GM18907 (cell line): Measurements from ENCODE around the gene ZNF787.
"Not testable (repeated sequence)": the region's sequence is repeated elsewhere in the genome, so short reads cannot be mapped to it uniquely, and the experiment has no call there.

Experiments used
- ATAC-seq: cut with Tn5 transposase; IDR thresholded peaks from one replicate; pipeline ENCODE4 v1.9.1; 2021; ENCODE audit warnings: mild to moderate bottlenecking, moderate library complexity; ENCODE audit not compliant: unreplicated experiment

The ZNF787 gene

DNA sequence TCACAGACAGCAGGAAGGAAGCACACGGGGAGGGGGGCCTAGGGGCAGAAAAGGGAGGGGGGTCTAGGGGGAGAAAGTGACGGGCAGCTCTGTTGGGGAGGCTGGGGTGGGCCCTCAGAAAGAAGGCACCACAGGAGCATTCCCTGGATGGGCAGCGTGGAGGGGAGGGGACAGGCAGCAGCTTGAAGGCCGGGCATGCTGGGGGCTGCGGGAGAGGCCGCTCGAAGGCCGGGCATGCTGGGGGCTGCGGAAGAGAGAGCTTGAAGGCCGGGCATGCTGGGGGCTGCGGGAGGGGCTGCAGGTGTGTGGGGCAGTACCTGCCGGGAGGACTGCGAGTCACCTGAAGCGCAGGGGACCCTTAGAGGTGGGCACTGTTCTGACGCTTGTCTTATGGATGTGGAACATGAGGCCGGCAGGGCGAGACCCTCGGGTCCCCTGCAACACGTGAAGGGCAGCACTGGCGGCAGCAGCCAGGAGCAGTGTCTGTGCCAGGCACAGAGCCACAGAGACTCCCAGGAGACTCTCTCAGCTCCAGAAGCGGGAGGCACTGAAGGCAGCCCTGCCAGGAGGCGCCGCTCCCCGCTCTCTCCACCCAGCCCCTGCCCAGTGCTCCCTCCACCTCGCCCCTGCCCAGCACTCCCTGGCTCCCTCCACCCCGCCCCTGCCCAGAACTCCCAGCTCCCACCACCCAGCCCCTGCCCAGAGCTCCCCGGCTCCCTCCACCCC is 13.3 kb downstream of the ZNF787 start:
- no peak for ATAC-seq

DNA sequence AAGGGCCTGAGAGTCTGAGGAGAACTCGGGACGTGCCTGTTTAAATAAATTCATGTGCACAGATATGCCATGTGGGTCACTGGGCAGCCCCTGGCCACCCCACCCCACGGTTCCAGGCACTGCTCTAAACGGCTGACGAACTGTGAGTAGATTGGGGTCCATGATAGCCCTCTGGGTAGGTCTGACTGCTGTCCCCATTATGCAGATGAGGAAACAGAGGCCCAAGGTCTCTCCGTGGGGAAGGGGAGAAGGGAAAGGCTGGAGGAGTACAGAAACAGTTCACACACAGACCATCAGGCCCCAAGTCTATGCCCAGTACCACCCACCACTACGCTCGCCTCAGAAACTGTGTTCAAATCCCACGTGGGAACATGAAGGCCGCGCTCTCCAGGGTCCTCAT is 14.1 kb downstream of the ZNF787 start:
- ATAC-seq, result no peak

DNA sequence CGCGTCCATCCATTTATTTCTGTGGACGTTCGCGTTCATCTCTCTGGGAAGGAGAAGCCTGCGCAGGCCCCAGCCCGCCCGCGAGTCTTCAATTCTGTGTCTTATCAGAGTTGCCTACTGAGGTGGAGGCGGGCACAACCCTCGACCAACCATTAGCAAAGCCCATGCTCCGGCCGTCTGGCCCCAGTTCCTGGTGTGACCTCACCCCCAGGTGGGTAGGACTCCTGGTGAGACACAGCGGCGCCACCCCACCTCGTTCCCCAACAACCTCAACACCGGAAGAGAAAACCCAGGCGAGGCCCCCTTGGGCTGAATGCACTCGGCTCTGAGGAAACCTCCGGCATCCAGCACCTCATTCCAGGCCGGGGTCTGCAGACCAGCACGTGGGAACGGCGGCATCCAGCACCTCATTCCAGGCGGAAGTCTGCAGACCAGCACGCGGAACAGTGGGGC is 14.7 kb downstream of the ZNF787 start:
- no peak for ATAC-seq

DNA sequence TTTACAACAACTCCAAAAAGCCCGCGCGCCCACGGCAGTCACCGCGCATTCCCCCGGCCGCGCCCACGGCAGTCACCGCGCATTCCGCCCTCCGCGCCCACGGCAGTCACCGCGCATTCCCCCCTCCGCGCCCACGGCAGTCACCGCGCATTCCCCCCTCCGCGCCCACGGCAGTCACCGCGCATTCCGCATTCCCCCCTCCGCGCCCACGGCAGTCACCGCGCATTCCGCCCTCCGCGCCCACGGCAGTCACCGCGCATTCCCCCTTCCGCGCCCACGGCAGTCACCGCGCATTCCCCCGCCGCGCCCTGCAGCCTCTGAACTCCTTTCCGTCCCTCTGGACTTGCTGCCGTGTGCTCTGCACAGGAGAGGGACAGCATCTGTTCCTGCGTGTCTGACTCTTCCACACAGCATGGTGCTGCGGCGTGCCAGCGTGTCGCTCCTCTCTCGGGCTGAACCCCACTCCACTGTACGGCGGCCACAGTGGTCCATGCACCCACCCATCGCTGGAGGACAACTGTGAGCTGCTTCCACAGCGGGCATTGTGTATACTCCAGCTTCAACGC is 15.2 kb downstream of the ZNF787 start:
- ATAC-seq, result not testable (repeated sequence)

DNA sequence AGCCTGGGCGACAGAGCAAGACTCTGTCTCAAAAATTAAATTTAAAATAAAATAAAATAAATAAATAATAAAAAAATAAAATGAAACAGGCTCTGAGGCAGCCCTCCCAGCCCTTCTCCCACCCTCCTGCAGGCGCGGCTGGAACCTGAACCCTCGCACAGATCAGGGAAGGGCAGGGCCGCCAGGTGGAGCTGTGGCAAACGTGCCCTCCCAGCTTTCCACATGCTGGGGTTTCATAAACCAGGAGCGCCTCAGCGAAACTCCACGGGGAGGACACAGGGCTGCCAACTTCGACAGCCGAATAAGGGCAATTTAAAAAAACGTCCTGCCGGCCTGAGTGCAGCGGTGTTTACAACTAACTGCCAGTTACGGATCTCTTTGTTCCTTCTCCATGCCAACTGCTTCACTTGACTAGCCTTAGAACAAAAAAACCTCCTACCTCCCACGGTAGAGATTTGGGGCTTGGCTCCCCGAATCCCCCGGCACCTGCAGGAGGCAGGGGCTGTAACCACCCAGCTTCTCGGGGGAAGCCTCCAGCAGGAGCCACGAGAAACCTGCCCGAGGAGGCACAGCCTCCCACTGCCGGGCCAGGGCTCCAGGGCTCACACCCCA is 15.9 kb downstream of the ZNF787 start:
- ATAC-seq, result no peak

DNA sequence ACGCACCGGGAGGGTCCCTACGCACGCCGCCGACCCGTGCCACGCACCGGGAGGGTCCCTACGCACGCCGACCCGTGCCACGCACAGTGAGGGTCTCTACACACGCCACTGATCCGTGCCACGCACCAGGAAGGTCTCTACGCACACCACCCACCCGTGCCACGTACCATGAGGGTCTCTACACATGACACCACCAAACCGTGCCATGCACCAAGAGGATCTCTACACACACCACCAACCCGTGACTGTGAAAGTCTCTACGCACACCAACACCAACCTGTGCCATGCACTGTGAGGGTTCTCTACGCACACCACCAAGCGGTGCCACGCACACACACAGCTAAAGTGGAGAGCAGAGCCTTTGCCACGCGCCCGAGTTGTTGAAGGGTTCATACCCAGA is 16.7 kb downstream of the ZNF787 start:
- no peak for ATAC-seq

DNA sequence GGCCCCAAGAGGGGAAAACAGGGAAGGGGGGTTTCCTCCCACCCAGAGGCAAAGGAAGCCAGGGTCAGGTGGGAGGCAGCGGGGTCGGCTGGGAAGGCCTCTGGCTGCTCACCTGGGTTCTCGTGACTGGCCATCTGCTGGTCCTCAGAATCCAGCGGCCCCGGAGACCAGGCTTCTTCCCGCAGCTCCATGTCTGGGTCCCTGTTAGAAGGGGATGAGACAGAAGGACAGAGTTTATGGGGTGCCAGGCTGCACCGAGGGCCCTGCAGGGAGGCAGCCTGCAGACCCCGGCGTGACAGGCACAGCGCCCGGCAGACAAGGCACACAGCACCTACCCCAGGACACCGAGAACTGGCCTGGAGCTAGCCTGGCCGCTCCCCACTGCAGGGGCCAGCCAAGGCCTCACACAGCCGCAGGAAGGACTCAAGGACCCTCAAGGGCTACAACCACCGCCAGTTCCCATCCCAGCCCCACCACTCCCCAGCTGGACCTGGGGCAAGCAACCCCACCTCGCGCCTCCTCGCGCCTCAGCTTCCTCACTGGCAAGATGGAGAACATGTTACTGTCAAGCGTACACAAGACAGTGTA is 18.0 kb downstream of the ZNF787 start:
- no peak for ATAC-seq

DNA sequence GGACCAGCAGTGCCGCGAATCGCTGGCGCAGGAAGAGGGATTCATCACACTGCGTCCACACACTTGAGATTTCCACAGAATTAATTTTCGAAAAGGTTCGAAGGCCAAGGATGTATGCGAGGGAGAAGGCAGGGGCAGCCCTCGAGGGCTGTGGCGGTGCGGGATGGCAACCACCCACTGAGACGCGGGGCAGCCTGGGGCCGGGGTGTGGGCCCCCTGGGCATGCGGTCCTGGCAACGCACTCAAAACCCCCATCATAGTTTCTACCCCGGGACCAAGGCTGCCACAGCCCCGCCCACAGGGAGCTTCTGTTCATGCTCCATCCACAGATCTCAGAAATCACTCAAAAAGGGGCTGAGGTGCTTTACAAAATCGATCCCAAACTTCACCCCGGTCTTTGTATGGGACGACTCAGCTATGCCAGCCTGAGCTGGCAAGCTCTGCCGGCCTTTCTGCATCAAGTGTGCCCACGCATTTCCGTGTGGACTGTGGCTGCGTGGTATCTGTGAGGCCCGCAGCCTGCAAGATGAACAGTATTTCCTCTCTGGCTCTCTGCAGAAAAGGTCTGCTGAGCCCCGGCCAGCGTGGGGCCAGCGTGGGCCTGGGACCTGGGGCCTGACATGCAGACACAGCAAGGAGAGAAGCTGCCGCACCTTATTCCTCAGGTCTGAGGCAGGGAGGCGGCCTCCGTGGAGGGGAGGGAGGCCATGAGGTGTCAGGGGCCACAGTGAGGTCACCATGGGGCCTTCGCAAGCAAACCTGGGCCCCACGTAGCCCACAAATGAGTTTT is 19.2 kb downstream of the ZNF787 start:
- ATAC-seq, result no peak

DNA sequence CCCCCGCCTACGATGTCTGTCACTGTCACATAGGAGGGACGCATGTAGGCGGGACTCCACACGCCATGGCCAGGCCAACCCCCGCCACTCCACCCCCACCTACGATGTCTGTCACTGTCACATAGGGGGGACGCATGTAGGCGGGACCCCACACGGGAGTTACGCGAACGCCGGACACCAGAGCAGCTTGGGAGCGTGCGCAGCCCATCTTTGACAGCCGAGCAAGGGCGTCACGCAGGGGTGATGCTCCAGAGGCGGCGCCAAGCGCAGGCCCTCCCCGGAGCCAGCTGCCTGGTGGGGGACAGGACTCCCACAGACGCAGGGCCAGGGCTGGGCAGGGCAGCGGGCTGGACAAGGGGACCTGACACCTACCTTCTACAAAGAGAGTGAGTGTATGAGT is 20.0 kb downstream of the ZNF787 start:
- ATAC-seq, result no peak

DNA sequence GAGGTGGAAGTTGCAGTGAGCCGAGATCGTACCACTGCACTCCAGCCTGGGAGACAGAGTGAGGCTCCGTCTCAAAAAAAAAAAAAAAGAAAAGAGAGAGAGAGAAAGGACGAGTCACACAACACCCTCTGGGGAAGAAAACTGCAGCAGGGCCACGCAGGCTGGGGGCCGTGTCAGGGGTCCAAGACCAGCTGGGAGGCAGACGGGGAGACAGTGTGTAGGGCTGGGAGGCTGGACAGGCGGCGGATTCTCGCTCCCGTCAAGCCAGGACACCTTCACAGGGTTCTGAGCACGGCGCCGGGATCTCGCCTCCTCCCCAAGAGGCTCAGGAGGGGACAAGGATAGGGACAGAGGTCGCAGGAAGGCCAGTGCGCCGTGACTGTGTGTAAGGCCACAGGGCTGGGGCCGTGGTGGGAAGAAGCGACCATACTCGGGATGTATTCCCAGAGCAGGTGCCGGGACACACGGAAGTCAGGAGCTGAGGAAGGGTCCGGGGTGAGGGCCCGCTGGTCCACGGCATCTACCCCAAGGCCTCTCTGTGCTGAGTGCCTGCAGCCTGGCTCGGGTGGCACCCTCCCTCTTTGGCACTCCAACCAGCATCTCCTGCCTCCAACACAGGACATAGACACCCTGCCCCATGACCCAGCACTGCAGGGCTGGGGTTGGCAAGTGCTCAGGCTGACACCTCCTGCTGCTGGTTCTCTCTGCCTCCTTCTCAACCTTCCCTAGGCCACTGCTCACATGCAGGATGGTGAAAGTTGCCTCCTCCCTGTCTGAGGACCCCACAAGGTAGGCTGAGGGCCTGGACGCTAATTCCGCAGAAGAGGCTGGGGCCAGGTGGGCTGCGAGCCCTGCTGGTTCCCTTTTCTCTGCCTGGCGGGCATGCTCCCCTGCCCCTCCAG is 21.2 kb downstream of the ZNF787 start:
- no peak for ATAC-seq

DNA sequence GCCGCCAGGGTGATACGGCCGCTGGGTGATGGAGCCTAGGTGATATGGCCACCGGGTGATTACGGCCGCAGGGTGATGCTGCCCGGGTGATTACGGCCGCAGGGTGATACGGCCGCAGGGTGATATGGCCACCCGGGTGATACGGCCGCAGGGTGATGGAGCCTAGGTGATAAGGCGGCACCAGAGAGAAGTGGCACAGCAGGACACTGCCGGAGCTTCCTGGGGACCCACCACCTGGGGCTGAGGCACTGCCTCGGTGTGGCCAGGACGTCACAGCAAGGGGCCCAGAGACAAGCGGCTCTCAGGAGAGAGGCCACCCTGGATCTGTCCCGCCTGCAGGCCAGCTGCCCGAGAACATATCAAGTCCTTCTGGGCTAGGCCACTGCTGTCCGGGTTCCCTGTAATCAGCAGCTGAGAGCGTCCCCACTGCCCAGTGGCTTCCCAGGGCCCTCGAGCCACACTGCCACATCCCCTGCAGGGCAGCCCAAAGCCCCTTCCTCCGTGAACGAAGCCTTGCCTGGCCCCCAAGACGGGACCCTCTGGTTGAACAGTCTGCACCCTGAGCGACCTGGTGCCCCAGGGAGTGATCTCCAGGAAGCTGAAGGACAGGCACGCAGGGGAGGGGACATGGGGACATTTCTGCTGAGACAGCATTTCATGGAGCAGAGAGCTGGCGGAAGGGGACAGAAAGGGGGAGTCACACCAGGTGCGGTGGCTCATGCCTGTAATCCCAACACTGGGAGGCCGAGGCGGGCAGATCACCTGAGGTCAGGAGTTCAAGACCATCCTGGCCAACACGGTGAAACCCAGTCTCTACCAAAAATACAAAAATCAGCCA is 22.1 kb downstream of the ZNF787 start:
- no peak for ATAC-seq

DNA sequence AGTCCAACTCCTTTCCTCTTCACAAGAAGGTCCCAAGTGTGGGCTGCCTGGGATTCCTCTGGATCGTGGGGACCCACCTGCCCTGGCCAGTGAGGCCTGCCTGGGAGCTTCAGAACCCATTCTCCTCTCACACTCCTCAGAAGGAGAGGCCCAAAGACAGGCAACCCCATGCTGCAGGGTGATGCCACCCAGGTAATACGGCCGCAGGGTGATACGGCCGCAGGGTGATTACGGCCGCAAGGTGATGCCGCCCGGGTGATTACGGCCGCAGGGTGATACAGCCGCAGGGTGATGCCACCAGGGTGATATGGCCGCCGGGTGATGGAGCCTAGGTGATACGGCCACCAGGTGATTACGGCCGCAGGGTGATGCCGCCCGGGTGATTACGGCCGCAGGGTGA is 22.9 kb downstream of the ZNF787 start:
- ATAC-seq, result not testable (repeated sequence)

DNA sequence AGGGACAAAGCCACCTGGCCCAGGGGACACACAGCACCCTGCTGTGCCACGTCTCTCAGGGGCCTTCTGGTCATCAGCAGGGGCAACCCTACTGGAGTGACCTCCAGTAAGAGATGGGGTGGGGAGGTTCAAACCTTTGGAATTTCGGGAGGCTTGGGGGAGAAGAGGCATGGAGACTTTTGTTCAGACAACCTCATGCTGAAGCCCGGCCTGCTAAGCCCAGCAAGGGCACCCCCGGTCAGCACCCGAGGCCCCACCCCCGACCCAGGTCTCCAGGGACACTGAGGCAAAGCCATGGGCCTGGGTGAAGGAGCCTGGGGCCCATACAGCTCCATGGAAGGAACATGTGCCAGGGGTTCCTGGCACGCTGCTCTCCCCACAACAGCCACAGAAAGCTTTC is 23.3 kb downstream of the ZNF787 start:
- no peak for ATAC-seq

DNA sequence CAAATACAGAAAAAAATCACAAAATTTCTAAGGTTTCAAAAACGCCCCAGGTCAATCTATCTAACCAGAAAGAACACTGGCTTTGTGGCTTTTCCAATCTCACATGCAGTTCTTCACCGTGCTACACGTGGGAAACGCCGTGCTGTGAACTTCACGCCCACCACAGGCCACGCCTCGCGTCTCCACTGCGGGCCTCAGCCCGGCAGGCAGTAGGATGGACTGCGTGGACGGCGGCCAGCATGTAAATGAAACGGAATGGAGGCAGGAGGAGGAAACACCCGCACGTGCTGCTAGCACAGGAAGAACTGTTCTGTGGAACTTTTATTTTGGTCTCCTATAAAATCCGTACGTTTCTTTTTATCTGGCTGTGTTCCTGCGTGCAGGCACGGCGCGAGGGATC is 23.8 kb downstream of the ZNF787 start:
- ATAC-seq, result no peak

DNA sequence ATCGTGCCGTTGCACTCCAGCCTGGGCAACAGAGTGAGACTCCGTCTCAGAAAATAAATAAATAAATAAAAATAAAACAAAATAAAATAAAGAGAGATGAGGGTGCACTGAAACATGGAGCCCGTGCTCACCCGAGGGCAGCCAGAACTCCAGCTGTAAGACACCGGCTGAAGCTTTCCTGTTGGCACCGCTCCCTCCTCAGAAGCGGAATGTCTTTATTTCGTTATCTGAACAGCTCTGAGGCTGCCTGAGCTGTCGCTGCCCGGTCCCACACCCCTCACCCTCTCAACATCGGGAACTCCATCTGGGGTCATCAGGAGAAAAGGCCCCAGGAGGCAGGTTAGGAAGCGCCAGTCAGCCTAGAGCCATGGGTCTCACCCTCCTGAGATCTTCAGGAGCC is 24.4 kb downstream of the ZNF787 start:
- ATAC-seq, result no peak

DNA sequence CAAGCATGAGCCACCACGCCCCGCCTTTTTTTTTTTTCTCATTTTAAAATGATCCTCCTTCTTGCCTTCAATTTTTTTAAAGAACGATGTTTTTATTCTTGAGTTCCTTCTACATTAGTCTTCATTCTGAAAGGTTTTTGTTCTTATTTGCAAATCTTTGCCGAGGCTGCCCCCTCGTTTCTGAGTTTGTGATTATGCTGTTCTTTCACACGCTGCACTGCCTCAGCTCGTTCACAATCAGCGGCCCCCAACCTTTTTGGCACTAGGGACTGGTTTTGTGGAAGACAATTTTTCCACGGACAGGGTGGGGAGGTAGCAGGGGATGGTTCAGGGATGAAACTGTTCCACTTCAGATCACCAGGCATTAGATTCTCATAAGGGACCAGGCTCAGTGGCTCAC is 26.6 kb downstream of the ZNF787 start:
- ATAC-seq, result no peak

DNA sequence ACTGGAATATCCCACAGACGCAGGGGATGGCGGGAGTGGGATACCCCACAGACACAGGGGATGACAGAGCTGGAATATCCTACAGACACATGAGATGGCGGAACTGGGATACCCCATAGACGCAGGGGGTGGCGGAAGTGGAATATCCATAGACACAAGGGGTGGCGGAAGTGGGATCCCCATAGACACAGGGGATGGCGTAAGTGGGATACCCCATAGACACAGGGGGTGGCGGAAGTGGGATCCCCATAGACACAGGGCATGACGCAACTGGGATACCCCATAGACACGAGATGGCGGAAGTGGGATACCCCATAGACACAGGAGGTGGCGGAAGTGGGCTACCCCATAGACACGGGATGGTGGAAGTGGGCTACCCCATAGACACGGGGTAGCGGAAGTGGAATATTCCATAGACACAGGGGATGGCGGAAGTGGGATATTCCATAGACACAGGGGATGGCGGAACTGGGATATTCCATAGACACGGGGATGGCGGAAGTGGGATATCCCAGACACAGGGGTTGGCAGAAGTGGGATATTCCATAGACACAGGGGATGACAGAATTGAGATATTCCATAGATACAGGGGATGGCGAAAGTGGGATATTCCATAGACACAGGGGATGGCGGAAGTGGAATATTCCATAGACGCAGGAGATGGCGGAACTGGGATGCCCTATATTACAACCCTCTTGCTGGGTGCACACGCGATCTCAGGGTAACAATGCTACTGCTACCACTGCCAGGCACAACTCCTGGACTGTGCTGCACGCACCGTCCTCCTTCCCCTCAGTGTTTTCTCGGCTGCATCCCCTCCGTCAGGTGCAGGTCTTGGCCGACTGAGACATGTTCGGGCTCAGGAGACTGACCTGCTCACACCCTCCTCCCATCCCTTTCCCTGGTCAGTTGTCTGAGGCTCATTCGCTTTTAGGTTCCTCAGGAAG is 28.1 kb downstream of the ZNF787 start:
- ATAC-seq, result no peak
